GM12878 (cell line): Measurements from ENCODE around the gene SVBP. TPM values are rescaled to one million over a fixed set of nuclear protein-coding genes. Genes with fewer than 3 reads are reported as not detected.
A peak's percentile ranks its signal among the peaks of the same experiment; 100 is the strongest.

ENCODE experiments used
- CBFB ChIP-seq: IDR thresholded peaks from 2 replicates; pipeline ENCODE4 v1.6.1; 2016; ENCODE audit warnings: antibody characterized with exemption, low read depth
- CBX3 ChIP-seq: fragments of 200-600 bp; sonication (generic); IDR thresholded peaks from 2 replicates; pipeline ENCODE4 v1.6.1; 2016; ENCODE audit warnings: low read depth, borderline replicate concordance
- CBX5 ChIP-seq: sonication (generic); IDR thresholded peaks from 2 replicates; pipeline ENCODE4 v1.6.1; 2016; ENCODE audit warnings: low read depth, moderate library complexity, mild to moderate bottlenecking, inconsistent platforms
- CHD1 ChIP-seq: IDR thresholded peaks from 2 replicates; pipeline ENCODE4 v1.6.1; 2012; ENCODE audit warnings: low read depth, low read length, improper control_type of control experiment
- EGR1 ChIP-seq, 2 experiments: IDR thresholded peaks; 1 replicate in 1 of 2; 2 replicates in 1 of 2; pipeline ENCODE4 v1.6.1; 2011 to 2012; ENCODE audit warnings: low read depth in 2 of 2, low read length in 2 of 2, borderline replicate concordance in 1 of 2, mild to moderate bottlenecking in 1 of 2, moderate library complexity in 1 of 2
- ESRRA ChIP-seq: IDR thresholded peaks from 2 replicates; pipeline ENCODE4 v1.6.1; 2012; ENCODE audit warnings: mild to moderate bottlenecking, low read length, improper control_type of control experiment
- HDGF ChIP-seq: fragments of 450-650 bp; IDR thresholded peaks from 2 replicates; pipeline ENCODE4 v1.6.1; 2016; ENCODE audit warnings: antibody characterized with exemption
- IRF4 ChIP-seq: IDR thresholded peaks from 2 replicates; pipeline ENCODE4 v1.6.1; 2011; ENCODE audit warnings: low read depth, low read length
- LARP7 ChIP-seq: fragments of 450-650 bp; IDR thresholded peaks from 2 replicates; pipeline ENCODE4 v1.6.1; 2017; ENCODE audit warnings: mild to moderate bottlenecking
- MTA2 ChIP-seq: fragments of 450-650 bp; IDR thresholded peaks from 2 replicates; pipeline ENCODE4 v1.6.1; 2016; ENCODE audit warnings: low read depth, mild to moderate bottlenecking, moderate library complexity
- MTA3 ChIP-seq: IDR thresholded peaks from 2 replicates; pipeline ENCODE4 v1.6.1; 2012; ENCODE audit warnings: low read length, inconsistent platforms, borderline replicate concordance
- NBN ChIP-seq: fragments of 450-650 bp; IDR thresholded peaks from 2 replicates; pipeline ENCODE4 v1.6.1; 2016
- NFXL1 ChIP-seq: fragments of 450-650 bp; IDR thresholded peaks from 2 replicates; pipeline ENCODE4 v1.6.1; 2017; ENCODE audit warnings: antibody characterized with exemption, mild to moderate bottlenecking, borderline replicate concordance
- NFYB ChIP-seq: IDR thresholded peaks from 2 replicates; pipeline ENCODE4 v1.6.1; 2011; ENCODE audit warnings: low read depth, mild to moderate bottlenecking, low read length, improper control_type of control experiment, moderate library complexity; ENCODE audit not compliant: insufficient read depth
- POLR2A ChIP-seq: IDR thresholded peaks from 2 replicates; pipeline ENCODE4 v1.6.1; 2011; ENCODE audit warnings: low read depth, mild to moderate bottlenecking, low read length
- POU2F2 ChIP-seq: IDR thresholded peaks from 3 replicates; pipeline ENCODE4 v1.6.1; 2011; ENCODE audit warnings: low read depth, mild to moderate bottlenecking, low read length, borderline replicate concordance
- RCOR1 ChIP-seq: conservative IDR thresholded peaks from 2 replicates; pipeline ENCODE4 v1.6.1; 2012; ENCODE audit warnings: low read depth, low read length, improper control_type of control experiment
- SMAD5 ChIP-seq: IDR thresholded peaks from 2 replicates; pipeline ENCODE4 v1.6.1; 2016; ENCODE audit warnings: antibody characterized with exemption, low read depth
- ZNF274 ChIP-seq: IDR thresholded peaks from one replicate; pipeline ENCODE4 v1.8.0; 2011; ENCODE audit not compliant: insufficient read length, insufficient read depth
- ZNF384 ChIP-seq: IDR thresholded peaks from 2 replicates; pipeline ENCODE4 v1.6.1; 2012; ENCODE audit warnings: low read depth, mild to moderate bottlenecking, low read length, improper control_type of control experiment, borderline replicate concordance
- ZSCAN29 ChIP-seq: fragments of 450-650 bp; IDR thresholded peaks from 2 replicates; pipeline ENCODE4 v1.6.1; 2017; ENCODE audit warnings: mild to moderate bottlenecking, moderate library complexity
- polyA plus RNA-seq, 11 experiments: library from polyadenylated mRNA; depleted of rRNA in 4 of 11; unstranded in 6 of 11; stranded (reverse) in 5 of 11; fragments of >200 nt; fragmentation: Nextera tagmentation in 4 of 11; fragmentation: Illumina TruSeq in 1 of 11; extraction: Ambion mirVana in 4 of 11; extraction: Trizol in 1 of 11; gene quantifications; 1 replicate in 1 of 11; 2 replicates in 10 of 11; pipeline versions ENCODE4 v1.2.1 to v1.2.3, GENCODE V29; 2011 to 2016; ENCODE audit warnings: inconsistent platforms in 2 of 11, missing spikeins in 2 of 11, low read depth in 1 of 11
- total RNA-seq, 4 experiments: library from RNA; depleted of rRNA in 3 of 4; stranded (reverse); fragments of >200 nt in 3 of 4; fragmentation: Illumina TruSeq in 1 of 4; extraction: Trizol in 1 of 4; gene quantifications; 2 replicates each; pipeline versions ENCODE4 v1.2.1 to v1.2.3, GENCODE V29; 2013 to 2021
- TF ChIP-seq, protein P1 (sequence below): fragments of 450-650 bp; IDR thresholded peaks from 2 replicates; pipeline ENCODE4 v1.6.1; 2018; ENCODE audit warnings: borderline replicate concordance, mild to moderate bottlenecking; ENCODE audit not compliant: partially characterized antibody
- TF ChIP-seq, protein P2 (sequence below): fragments of 450-650 bp; IDR thresholded peaks from 2 replicates; pipeline ENCODE4 v1.6.1; 2017; ENCODE audit warnings: borderline replicate concordance
- TF ChIP-seq, protein P3 (sequence below): IDR thresholded peaks from 2 replicates; pipeline ENCODE4 v1.6.1; 2011; ENCODE audit warnings: low read depth, mild to moderate bottlenecking, low read length, moderate library complexity, borderline replicate concordance; ENCODE audit errors: extremely low read depth
- TF ChIP-seq, protein P4 (sequence below): fragments of 450-650 bp; formaldehyde crosslinking; IDR thresholded peaks from 2 replicates; pipeline ENCODE4 v1.4.0; 2022; ENCODE audit warnings: mild to moderate bottlenecking, moderate library complexity

The SVBP gene
- total and polyA plus RNA-seq, 10 of the 15 experiments (the other 5 are each of a cell fraction or from before 2014, with no cell fraction given), result 12.6 to 29.5 (median 19.8) TPM

DNA sequence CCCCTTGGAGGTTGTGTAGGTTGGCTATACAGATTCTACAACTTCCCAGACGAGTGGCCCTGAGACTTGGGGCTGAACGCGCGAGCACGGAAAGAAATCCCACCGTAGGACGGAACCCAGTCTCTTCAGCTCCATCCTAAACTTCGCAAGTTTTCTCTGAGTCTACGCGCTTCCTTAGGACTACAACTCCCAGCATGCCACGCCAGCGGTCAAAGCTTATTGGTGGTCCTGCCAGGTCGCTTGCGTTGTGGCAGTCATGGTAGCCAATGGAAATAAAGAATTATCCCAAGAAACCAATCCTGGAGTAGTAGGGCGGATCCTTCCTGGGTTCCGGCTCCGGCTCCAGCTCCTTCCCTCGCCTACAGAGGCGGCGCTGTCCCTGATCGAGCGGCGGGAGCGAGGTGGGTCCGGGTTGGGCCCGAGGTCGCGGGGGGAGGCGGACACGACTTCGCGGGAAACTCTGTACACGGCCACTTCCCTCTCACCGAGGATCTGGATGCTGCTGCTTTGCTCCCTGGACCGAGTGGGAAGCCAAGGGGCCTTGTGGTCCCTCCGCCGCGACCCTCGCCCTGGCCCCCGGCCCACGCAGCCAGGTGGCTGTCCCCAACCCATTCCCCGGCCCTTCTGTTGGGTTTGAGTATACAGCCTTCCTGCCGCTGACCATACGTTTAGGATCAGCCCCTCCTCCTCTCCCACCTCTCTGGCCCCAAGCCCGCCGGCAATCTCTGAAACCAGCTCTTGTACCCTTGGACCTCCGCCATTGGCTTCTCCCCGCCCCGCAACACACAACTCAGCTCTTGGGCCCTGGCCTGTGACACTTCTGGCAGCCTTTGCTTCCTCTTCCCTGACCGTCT lies 29.3 kb upstream of the SVBP start, which contains the start of gene ZNF691 (continued):
- TF ChIP-seq, protein P1, sequence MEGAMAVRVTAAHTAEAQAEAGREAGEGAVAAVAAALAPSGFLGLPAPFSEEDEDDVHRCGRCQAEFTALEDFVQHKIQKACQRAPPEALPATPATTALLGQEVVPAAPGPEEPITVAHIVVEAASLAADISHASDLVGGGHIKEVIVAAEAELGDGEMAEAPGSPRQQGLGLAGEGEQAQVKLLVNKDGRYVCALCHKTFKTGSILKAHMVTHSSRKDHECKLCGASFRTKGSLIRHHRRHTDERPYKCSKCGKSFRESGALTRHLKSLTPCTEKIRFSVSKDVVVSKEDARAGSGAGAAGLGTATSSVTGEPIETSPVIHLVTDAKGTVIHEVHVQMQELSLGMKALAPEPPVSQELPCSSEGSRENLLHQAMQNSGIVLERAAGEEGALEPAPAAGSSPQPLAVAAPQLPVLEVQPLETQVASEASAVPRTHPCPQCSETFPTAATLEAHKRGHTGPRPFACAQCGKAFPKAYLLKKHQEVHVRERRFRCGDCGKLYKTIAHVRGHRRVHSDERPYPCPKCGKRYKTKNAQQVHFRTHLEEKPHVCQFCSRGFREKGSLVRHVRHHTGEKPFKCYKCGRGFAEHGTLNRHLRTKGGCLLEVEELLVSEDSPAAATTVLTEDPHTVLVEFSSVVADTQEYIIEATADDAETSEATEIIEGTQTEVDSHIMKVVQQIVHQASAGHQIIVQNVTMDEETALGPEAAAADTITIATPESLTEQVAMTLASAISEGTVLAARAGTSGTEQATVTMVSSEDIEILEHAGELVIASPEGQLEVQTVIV, result no peak
- TF ChIP-seq ZSCAN29 (0 out of 2 replicates have a peak, but pooled peaks have one; percentile 7), IRF4 (no peak), CBFB (0 out of 2 replicates have a peak, but pooled peaks have one; percentile 48), CHD1 (no peak), SMAD5 (peak; percentile 65; the same call in 1 of the 2 replicates), EGR1 (IDR thresholded peaks at IDR 0.05; ENCODE audit: borderline replicate concordance in 1 of 2, low read depth in 2 of 2, low read length in 2 of 2) (0 out of 3 replicates have a peak, but pooled peaks of 1 of the 2 experiments have one; percentile 23), RCOR1 (no peak), CBX5 (no peak), LARP7 (peak; percentile 70), NFXL1 (no peak), NBN (no peak), HDGF (no peak), POLR2A (peak; percentile 90), ZNF274 (no peak), ESRRA (no peak), MTA3 (no peak), ZNF384 (no peak), CBX3 (no peak), MTA2 (no peak), NFYB (peak; percentile 95), POU2F2 (peak; percentile 24; the same call in 2 of the 3 replicates)
- TF ChIP-seq, protein P2, sequence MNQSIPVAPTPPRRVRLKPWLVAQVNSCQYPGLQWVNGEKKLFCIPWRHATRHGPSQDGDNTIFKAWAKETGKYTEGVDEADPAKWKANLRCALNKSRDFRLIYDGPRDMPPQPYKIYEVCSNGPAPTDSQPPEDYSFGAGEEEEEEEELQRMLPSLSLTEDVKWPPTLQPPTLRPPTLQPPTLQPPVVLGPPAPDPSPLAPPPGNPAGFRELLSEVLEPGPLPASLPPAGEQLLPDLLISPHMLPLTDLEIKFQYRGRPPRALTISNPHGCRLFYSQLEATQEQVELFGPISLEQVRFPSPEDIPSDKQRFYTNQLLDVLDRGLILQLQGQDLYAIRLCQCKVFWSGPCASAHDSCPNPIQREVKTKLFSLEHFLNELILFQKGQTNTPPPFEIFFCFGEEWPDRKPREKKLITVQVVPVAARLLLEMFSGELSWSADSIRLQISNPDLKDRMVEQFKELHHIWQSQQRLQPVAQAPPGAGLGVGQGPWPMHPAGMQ, result no peak
- TF ChIP-seq, protein P3, sequence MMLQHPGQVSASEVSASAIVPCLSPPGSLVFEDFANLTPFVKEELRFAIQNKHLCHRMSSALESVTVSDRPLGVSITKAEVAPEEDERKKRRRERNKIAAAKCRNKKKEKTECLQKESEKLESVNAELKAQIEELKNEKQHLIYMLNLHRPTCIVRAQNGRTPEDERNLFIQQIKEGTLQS, result no peak
- TF ChIP-seq, protein P4, sequence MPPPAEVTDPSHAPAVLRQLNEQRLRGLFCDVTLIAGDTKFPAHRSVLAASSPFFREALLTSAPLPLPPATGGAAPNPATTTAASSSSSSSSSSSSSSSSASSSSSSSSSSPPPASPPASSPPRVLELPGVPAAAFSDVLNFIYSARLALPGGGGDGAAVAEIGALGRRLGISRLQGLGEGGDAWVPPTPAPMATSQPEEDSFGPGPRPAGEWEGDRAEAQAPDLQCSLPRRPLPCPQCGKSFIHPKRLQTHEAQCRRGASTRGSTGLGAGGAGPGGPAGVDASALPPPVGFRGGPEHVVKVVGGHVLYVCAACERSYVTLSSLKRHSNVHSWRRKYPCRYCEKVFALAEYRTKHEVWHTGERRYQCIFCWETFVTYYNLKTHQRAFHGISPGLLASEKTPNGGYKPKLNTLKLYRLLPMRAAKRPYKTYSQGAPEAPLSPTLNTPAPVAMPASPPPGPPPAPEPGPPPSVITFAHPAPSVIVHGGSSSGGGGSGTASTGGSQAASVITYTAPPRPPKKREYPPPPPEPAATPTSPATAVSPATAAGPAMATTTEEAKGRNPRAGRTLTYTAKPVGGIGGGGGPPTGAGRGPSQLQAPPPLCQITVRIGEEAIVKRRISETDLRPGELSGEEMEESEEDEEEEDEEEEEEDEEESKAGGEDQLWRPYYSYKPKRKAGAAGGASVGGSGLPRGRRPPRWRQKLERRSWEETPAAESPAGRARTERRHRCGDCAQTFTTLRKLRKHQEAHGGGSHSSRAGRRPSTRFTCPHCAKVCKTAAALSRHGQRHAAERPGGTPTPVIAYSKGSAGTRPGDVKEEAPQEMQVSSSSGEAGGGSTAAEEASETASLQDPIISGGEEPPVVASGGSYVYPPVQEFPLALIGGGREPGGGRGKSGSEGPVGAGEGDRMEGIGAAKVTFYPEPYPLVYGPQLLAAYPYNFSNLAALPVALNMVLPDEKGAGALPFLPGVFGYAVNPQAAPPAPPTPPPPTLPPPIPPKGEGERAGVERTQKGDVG (CRISPR knock-in tag), result no peak
